Measurements from ENCODE around the gene CCNK.

Gene CCNK

GRCh38 chr14:99467336-99468078 is 13.7 kb upstream of the CCNK start:
- no peak for DNase-seq

GRCh38 chr14:99468081-99468480 is 13.1 kb upstream of the CCNK start:
- no peak for DNase-seq

- DNase-seq = no peak
These were observed 12.2 kb upstream of the CCNK start for GRCh38 chr14:99468836-99469592.

GRCh38 chr14:99471731-99472130 is 9.5 kb upstream of the CCNK start:
- DNase-seq = no peak

GRCh38 chr14:99472937-99473336 is 8.3 kb upstream of the CCNK start:
- DNase-seq = no peak

- no peak for DNase-seq
These were observed 7.8 kb upstream of the CCNK start for GRCh38 chr14:99473458-99473857.

- DNase-seq = no peak
These were observed 6.0 kb upstream of the CCNK start for GRCh38 chr14:99475179-99475578.

- no peak for DNase-seq
These were observed 5.5 kb upstream of the CCNK start for GRCh38 chr14:99475660-99476059.

- no peak for DNase-seq
These were observed 4.3 kb upstream of the CCNK start for GRCh38 chr14:99476864-99477263.

GRCh38 chr14:99478128-99478527 is 3.1 kb upstream of the CCNK start:
- no peak for DNase-seq

- no peak for DNase-seq
These were observed 1.9 kb upstream of the CCNK start for GRCh38 chr14:99479160-99479905.

GRCh38 chr14:99479906-99480869 is 1.0 kb upstream of the CCNK start, which contains the start of gene SETD3:
TSS of gene SETD3 (minus strand) at chr14:99480859. CDS start at chr14:99465805, 15,054 bp downstream.
- DNase-seq = peak; percentile 9

- DNase-seq = no peak
These were observed 513 bp downstream of the CCNK start for GRCh38 chr14:99481745-99482099.

GRCh38 chr14:99484106-99484505 is 2.9 kb downstream of the CCNK start:
- no peak for DNase-seq

GRCh38 chr14:99497341-99497740 is 16.1 kb downstream of the CCNK start:
- no peak for DNase-seq

- DNase-seq = no peak
These were observed 16.7 kb downstream of the CCNK start for GRCh38 chr14:99497894-99498293.

- no peak for DNase-seq
These were observed 21.8 kb downstream of the CCNK start for GRCh38 chr14:99502989-99503421.

GRCh38 chr14:99503848-99504453 is 22.7 kb downstream of the CCNK start:
- no peak for DNase-seq

GRCh38 chr14:99505089-99505488 is 23.9 kb downstream of the CCNK start:
- no peak for DNase-seq

- DNase-seq = no peak
These were observed 25.1 kb downstream of the CCNK start for GRCh38 chr14:99506276-99506675.

- DNase-seq = no peak
These were observed 26.8 kb downstream of the CCNK start for GRCh38 chr14:99507860-99508640.

Data from activated CD4-positive, alpha-beta T cell treated with anti-CD3 and anti-CD28 coated beads, Interleukin-2, amount 50 U/mL, for 1 hour (primary cell).